GM23338 (cell line): ENCODE data around the gene VPS37B. TPM values are rescaled to one million over a fixed set of nuclear protein-coding genes. Genes with fewer than 3 reads are reported as not detected.

ENCODE experiments used
- ATAC-seq: fragments of 200-7000 bp; cut with Tn5 transposase; 3 replicates; pipeline ENCODE4 v1.9.1; 2020
- DNase-seq: peaks from one replicate; pipeline ENCODE4 v3.0.0-alpha.2; 2015; ENCODE audit warnings: low spot score
- H2AFZ ChIP-seq: fragments of 200-600 bp; sonication (generic); 2 replicates; pipeline ENCODE4 v1.8.0; 2016; ENCODE audit warnings: antibody characterized with exemption, mild to moderate bottlenecking, moderate library complexity
- H3F3A ChIP-seq: fragments of 200-600 bp; sonication (generic); replicated peaks from 2 replicates; pipeline ENCODE4 v1.8.0; 2017; ENCODE audit warnings: antibody characterized with exemption, mixed run types, low read depth
- H3K27ac ChIP-seq: fragments of 200-600 bp; sonication (generic); 2 replicates; pipeline ENCODE4 v1.6.1; 2016; ENCODE audit warnings: low read depth
- H3K27me3 ChIP-seq: fragments of 200-600 bp; sonication (generic); 2 replicates; pipeline ENCODE4 v1.8.0; 2016; ENCODE audit warnings: mild to moderate bottlenecking, mixed run types, moderate library complexity; ENCODE audit not compliant: insufficient read depth
- H3K36me3 ChIP-seq: fragments of 200-600 bp; sonication (generic); 2 replicates; pipeline ENCODE4 v1.8.0; 2016; ENCODE audit warnings: mild to moderate bottlenecking; ENCODE audit not compliant: insufficient read depth
- H3K4me1 ChIP-seq: fragments of 200-600 bp; sonication (generic); 2 replicates; pipeline ENCODE4 v1.8.0; 2016; ENCODE audit warnings: mild to moderate bottlenecking, moderate library complexity; ENCODE audit not compliant: insufficient read depth
- H3K4me2 ChIP-seq: fragments of 200-600 bp; sonication (generic); 2 replicates; pipeline ENCODE4 v1.7.1; 2017; ENCODE audit warnings: mixed run types
- H3K4me3 ChIP-seq: fragments of 200-600 bp; sonication (generic); 2 replicates; pipeline ENCODE4 v1.6.1; 2016; ENCODE audit warnings: mixed run types
- H3K79me2 ChIP-seq: fragments of 200-600 bp; sonication (generic); replicated peaks from 2 replicates; pipeline ENCODE4 v1.8.0; 2017; ENCODE audit warnings: mild to moderate bottlenecking; ENCODE audit not compliant: insufficient read depth
- H3K9me2 ChIP-seq: fragments of 200-600 bp; sonication (generic); 2 replicates; pipeline ENCODE4 v1.8.0; 2017; ENCODE audit not compliant: insufficient read depth
- H4K20me1 ChIP-seq: fragments of 200-600 bp; sonication (generic); replicated peaks from 2 replicates; pipeline ENCODE4 v1.8.0; 2017; ENCODE audit warnings: mild to moderate bottlenecking; ENCODE audit not compliant: insufficient read depth
- H3K27ac Mint-ChIP-seq: 2 replicates; pipeline ENCODE4 v1.8.0; 2020; ENCODE audit warnings: inconsistent platforms, mild to moderate bottlenecking, moderate library complexity, mixed read lengths
- H3K27me3 Mint-ChIP-seq: 3 replicates; pipeline ENCODE4 v1.8.0; 2022; ENCODE audit warnings: low read depth, mild to moderate bottlenecking, moderate library complexity, mixed read lengths, inconsistent platforms; ENCODE audit not compliant: insufficient read depth, poor library complexity
- H3K36me3 Mint-ChIP-seq: 3 replicates; pipeline ENCODE4 v1.8.0; 2021; ENCODE audit warnings: low read depth, mild to moderate bottlenecking, inconsistent platforms, moderate library complexity, mixed read lengths
- H3K4me1 Mint-ChIP-seq: 3 replicates; pipeline ENCODE4 v1.8.0; 2020; ENCODE audit warnings: mild to moderate bottlenecking, inconsistent platforms, mixed read lengths
- H3K4me3 Mint-ChIP-seq: 3 replicates; pipeline ENCODE4 v1.8.0; 2021; ENCODE audit warnings: moderate library complexity, mild to moderate bottlenecking, inconsistent platforms, mixed read lengths
- H3K9me3 Mint-ChIP-seq: 3 replicates; pipeline ENCODE4 v1.8.0; 2020; ENCODE audit warnings: moderate library complexity, mild to moderate bottlenecking, inconsistent platforms, mixed read lengths
- CREB1 ChIP-seq: fragments of 250-450 bp; sonication (Bioruptor Pico); IDR thresholded peaks from 2 replicates; pipeline ENCODE4 v1.5.0; 2020; ENCODE audit warnings: low read depth, mild to moderate bottlenecking, moderate library complexity
- CTCF ChIP-seq, 2 experiments: fragments of 200-600 bp in 1 of 2; sonication (generic) in 1 of 2; conservative IDR thresholded peaks; 2 replicates each; pipeline versions ENCODE4 v1.5.1 to v1.6.1; 2016 to 2017; ENCODE audit warnings: antibody characterized with exemption in 2 of 2, low read depth in 2 of 2, mild to moderate bottlenecking in 2 of 2, moderate library complexity in 1 of 2
- POLR2AphosphoS5 ChIP-seq: IDR thresholded peaks from 2 replicates; pipeline ENCODE4 v1.6.1; 2016; ENCODE audit warnings: antibody characterized with exemption, low read depth
- ZNF331 ChIP-seq: fragments of 250-450 bp; sonication (Bioruptor Pico); IDR thresholded peaks from 2 replicates; pipeline ENCODE4 v1.5.0; 2020; ENCODE audit warnings: low read depth, mild to moderate bottlenecking, moderate library complexity
- polyA plus RNA-seq: library from polyadenylated mRNA; unstranded; fragments of >200 nt; fragmentation: Nextera tagmentation; extraction: Ambion mirVana; gene quantifications from 2 replicates; pipeline ENCODE4 v1.2.1, GENCODE V29; 2016
- total RNA-seq: library from RNA; depleted of rRNA; stranded (reverse); fragments of >200 nt; shearing (Covaris generic); gene quantifications from 2 replicates; pipeline ENCODE4 v1.2.3, GENCODE V29; 2014
- TF ChIP-seq, protein P1 (sequence below): fragments of 250-450 bp; sonication (Bioruptor Pico); IDR thresholded peaks from 2 replicates; pipeline ENCODE4 v1.5.0; 2020; ENCODE audit warnings: mild to moderate bottlenecking, moderate library complexity

The VPS37B gene
- total and polyA plus RNA-seq, 2 experiments from 2014 or later = 6.7 to 10.9 TPM

DNA sequence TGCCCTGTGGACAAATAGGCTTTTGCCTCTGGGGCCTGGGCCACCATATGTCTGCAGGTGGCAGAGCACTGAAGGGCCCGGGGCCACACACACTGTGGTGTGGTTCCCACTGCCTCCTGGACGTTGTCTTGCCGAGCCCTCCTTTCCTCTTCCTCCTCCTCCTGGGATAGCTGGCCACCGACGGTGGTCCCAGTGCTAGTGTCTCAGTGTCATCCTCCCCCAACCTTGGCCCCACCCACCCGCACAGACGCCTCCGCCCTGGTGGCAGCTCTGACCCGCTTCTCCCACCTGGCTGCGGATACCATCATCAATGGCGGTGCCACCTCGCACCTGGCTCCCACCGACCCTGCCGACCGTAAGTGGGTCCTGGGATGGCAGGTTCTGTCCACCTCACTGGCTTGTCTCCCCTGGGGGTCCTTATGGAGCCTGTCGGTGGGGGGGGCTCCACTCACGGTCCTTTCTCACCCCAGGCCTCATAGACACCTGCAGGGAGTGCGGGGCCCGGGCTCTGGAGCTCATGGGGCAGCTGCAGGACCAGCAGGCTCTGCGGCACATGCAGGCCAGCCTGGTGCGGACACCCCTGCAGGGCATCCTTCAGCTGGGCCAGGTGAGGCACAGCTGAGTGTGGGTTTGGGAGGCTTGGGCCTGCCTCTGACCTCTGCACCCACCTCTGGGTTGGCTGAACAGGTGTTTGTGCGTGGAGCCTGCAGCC is 37.2 kb downstream of the VPS37B start:
- Histone ChIP-seq H3K79me2 (no peaks in the 10 kb centered on the region), H3K27ac (no peak overlapping the region), H2AFZ (no peak overlapping the region), H3K27me3 (no peaks in the 10 kb centered on the region), H3K4me3 (no peak overlapping the region), H4K20me1 (peaks cover 6% of the 10 kb centered on the region; the same call in 1 of the 2 replicates), H3K36me3 (no peaks in the 10 kb centered on the region), H3F3A (no peaks in the 10 kb centered on the region), H3K4me1 (no peaks in the 10 kb centered on the region), H3K9me2 (no peaks in the 10 kb centered on the region), H3K4me2 (no peak overlapping the region)
- DNase-seq (no peak), ATAC-seq (no peak)
- H3K27ac Mint-ChIP-seq = no peak overlapping the region
- no peaks in the 10 kb centered on the region for H3K9me3 Mint-ChIP-seq
- TF ChIP-seq, protein P1, sequence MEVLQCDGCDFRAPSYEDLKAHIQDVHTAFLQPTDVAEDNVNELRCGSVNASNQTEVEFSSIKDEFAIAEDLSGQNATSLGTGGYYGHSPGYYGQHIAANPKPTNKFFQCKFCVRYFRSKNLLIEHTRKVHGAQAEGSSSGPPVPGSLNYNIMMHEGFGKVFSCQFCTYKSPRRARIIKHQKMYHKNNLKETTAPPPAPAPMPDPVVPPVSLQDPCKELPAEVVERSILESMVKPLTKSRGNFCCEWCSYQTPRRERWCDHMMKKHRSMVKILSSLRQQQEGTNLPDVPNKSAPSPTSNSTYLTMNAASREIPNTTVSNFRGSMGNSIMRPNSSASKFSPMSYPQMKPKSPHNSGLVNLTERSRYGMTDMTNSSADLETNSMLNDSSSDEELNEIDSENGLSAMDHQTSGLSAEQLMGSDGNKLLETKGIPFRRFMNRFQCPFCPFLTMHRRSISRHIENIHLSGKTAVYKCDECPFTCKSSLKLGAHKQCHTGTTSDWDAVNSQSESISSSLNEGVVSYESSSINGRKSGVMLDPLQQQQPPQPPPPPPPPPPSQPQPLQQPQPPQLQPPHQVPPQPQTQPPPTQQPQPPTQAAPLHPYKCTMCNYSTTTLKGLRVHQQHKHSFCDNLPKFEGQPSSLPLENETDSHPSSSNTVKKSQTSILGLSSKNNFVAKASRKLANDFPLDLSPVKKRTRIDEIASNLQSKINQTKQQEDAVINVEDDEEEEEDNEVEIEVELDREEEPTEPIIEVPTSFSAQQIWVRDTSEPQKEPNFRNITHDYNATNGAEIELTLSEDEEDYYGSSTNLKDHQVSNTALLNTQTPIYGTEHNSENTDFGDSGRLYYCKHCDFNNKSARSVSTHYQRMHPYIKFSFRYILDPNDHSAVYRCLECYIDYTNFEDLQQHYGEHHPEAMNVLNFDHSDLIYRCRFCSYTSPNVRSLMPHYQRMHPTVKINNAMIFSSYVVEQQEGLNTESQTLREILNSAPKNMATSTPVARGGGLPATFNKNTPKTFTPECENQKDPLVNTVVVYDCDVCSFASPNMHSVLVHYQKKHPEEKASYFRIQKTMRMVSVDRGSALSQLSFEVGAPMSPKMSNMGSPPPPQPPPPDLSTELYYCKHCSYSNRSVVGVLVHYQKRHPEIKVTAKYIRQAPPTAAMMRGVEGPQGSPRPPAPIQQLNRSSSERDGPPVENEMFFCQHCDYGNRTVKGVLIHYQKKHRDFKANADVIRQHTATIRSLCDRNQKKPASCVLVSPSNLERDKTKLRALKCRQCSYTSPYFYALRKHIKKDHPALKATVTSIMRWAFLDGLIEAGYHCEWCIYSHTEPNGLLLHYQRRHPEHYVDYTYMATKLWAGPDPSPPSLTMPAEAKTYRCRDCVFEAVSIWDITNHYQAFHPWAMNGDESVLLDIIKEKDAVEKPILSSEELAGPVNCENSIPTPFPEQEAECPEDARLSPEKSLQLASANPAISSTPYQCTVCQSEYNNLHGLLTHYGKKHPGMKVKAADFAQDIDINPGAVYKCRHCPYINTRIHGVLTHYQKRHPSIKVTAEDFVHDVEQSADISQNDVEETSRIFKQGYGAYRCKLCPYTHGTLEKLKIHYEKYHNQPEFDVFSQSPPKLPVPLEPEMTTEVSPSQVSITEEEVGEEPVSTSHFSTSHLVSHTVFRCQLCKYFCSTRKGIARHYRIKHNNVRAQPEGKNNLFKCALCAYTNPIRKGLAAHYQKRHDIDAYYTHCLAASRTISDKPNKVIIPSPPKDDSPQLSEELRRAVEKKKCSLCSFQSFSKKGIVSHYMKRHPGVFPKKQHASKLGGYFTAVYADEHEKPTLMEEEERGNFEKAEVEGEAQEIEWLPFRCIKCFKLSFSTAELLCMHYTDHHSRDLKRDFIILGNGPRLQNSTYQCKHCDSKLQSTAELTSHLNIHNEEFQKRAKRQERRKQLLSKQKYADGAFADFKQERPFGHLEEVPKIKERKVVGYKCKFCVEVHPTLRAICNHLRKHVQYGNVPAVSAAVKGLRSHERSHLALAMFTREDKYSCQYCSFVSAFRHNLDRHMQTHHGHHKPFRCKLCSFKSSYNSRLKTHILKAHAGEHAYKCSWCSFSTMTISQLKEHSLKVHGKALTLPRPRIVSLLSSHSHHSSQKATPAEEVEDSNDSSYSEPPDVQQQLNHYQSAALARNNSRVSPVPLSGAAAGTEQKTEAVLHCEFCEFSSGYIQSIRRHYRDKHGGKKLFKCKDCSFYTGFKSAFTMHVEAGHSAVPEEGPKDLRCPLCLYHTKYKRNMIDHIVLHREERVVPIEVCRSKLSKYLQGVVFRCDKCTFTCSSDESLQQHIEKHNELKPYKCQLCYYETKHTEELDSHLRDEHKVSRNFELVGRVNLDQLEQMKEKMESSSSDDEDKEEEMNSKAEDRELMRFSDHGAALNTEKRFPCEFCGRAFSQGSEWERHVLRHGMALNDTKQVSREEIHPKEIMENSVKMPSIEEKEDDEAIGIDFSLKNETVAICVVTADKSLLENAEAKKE (CRISPR knock-in tag) = no peak
- TF ChIP-seq CREB1 (CRISPR knock-in tag) = no peak
- TF ChIP-seq ZNF331 (CRISPR knock-in tag) = no peak
- no peak for TF ChIP-seq CTCF (conservative IDR thresholded peaks at IDR 0.05; ENCODE audit: low read depth in 2 of 2)
- TF ChIP-seq POLR2AphosphoS5 = no peak
- no peaks in the 10 kb centered on the region; the same call in 2 of the 3 replicates for H3K36me3 Mint-ChIP-seq
- H3K4me3 Mint-ChIP-seq = no peak overlapping the region
- H3K4me1 Mint-ChIP-seq = no peaks in the 10 kb centered on the region; the same call in 2 of the 3 replicates
- H3K27me3 Mint-ChIP-seq = peaks cover 6% of the 10 kb centered on the region
